ENCODE data around the gene NOX4. TPM values are rescaled to one million over a fixed set of nuclear protein-coding genes. Genes with fewer than 3 reads are reported as not detected.
A peak's percentile ranks its signal among the peaks of the same experiment; 100 is the strongest.
"Not testable (repeated sequence)": the region's sequence is repeated elsewhere in the genome, so short reads cannot be mapped to it uniquely, and the experiment has no call there.

Gene NOX4
- polyA plus RNA-seq, 2 of the 4 experiments (the other 2 are of a cell fraction) = 0.04 TPM; not detected in 1

- CTCF ChIA-PET; H3K9me3 ChIP-seq; H3K4me2 ChIP-seq; ATAC-seq; H3K4me1 ChIP-seq; DNase-seq (ENCODE audit: low read depth in 1 of 2, low spot score in 1 of 2); POLR2A ChIA-PET; H3K4me3 ChIP-seq; H3K27ac ChIP-seq: not testable (repeated sequence)
- 3% methylated on average over 2 of the region's 2 CpGs for WGBS (ENCODE audit: missing lambda C conversion rate)
- FAIRE-seq = peak; percentile 46
These were observed 153.1 kb downstream of the NOX4 start for GRCh38 chr11:89338073-89338472.

DNA sequence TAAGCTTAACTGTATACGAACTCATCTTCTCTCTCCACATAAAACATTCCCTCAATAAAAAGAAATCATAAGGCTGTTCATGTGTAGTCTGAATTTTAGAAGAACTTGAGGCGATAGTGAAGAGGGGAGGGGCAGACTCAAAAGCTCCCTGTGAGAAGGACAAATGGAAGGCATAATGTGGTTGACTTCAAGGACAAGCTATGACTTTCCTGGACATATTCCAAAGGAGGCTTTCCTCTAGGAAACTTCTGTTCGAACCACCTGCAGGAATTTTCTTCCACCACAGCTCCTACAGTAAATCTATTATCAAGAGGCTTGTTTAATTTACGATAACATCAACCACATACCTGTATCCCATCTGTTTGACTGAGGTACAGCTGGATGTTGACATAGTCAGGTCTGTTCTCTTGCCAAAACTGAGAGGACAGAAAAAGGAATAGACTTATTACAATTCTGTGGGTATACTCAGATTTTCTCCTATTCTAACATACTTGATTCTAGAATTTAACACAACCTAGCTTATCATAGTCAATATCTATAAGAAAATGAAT lies 154.0 kb downstream of the NOX4 start:
- CTCF ChIA-PET; POLR2A ChIA-PET; FAIRE-seq; H3K4me2 ChIP-seq; H3K4me3 ChIP-seq; H3K9me3 ChIP-seq; H3K27ac ChIP-seq; ATAC-seq; DNase-seq (ENCODE audit: low read depth in 1 of 2, low spot score in 1 of 2); H3K4me1 ChIP-seq: not testable (repeated sequence)
- 11% methylated on average over 4 of the region's 4 CpGs for WGBS (ENCODE audit: missing lambda C conversion rate)

- H3K4me2 ChIP-seq, H3K9me3 ChIP-seq, ATAC-seq, H3K4me3 ChIP-seq, H3K4me1 ChIP-seq, H3K27ac ChIP-seq, POLR2A ChIA-PET, CTCF ChIA-PET: not testable (repeated sequence)
- 0% methylated on average over 1 of the region's 1 CpG for WGBS (ENCODE audit: missing lambda C conversion rate)
- FAIRE-seq = peak; percentile 54
- DNase-seq (ENCODE audit: low read depth in 1 of 2, low spot score in 1 of 2) = peak in 1 of 2 experiments; percentile 6
These were observed 157.5 kb downstream of the NOX4 start for GRCh38 chr11:89333704-89334103.

DNA sequence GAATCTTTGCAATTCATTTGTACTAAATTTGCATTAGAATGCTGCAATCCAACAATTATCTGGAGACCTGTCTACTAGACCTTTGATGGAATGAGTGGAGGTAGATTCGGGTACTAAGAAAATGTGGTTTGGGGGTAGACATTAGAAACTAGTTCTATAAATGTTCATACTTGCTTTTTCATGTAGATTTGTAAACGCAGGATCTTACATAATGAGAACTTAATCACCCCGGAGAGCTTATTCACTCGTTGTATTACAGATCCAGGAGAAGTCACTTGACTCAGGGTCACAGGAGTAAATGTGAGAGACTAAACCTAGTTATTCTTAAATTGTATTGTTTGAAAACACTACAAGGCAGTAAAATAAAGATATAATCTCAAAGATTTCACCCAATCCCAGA lies 159.2 kb downstream of the NOX4 start:
- DNase-seq (ENCODE audit: low read depth in 1 of 2, low spot score in 1 of 2); H3K27ac ChIP-seq; H3K9me3 ChIP-seq; CTCF ChIA-PET; ATAC-seq; POLR2A ChIA-PET; H3K4me2 ChIP-seq; H3K4me1 ChIP-seq; H3K4me3 ChIP-seq: not testable (repeated sequence)
- 23% methylated on average over 4 of the region's 4 CpGs for WGBS (ENCODE audit: missing lambda C conversion rate)
- peak; percentile 67 for FAIRE-seq

GRCh38 chr11:89327885-89328284 lies 163.3 kb downstream of the NOX4 start:
- no peak overlapping the region for H3K4me2 ChIP-seq
- no peak overlapping the region for H3K27ac ChIP-seq
- DNase-seq (ENCODE audit: low read depth in 1 of 2, low spot score in 1 of 2) (no peak), ATAC-seq (no peak), FAIRE-seq (no peak)
- no peaks in the 10 kb centered on the region for H3K4me1 ChIP-seq
- TF ChIP-seq HOXB5 (CRISPR knock-in tag; IDR thresholded peaks at IDR 0.05) (no peak), E2F6 (IDR thresholded peaks at IDR 0.05; ENCODE audit: borderline replicate concordance, low read depth) (no peak), PHF8 (IDR thresholded peaks at IDR 0.05; ENCODE audit: borderline replicate concordance, low read depth) (no peak), RNF2 (IDR thresholded peaks at IDR 0.05; ENCODE audit: borderline replicate concordance, low read depth) (no peak), BHLHE40 (IDR thresholded peaks at IDR 0.05; ENCODE audit: low read depth, low read length) (no peak), POLR2A (IDR thresholded peaks at IDR 0.05; ENCODE audit: low read length) (no peak), HEYL (CRISPR knock-in tag; IDR thresholded peaks at IDR 0.05) (no peak)
- POLR2A ChIA-PET = no interaction called here
- 8% methylated on average over 5 of the region's 5 CpGs for WGBS (ENCODE audit: missing lambda C conversion rate)
- CTCF ChIA-PET = no interaction called here
- H3K4me3 ChIP-seq = no peak overlapping the region
- no peaks in the 10 kb centered on the region for H3K9me3 ChIP-seq

DNA sequence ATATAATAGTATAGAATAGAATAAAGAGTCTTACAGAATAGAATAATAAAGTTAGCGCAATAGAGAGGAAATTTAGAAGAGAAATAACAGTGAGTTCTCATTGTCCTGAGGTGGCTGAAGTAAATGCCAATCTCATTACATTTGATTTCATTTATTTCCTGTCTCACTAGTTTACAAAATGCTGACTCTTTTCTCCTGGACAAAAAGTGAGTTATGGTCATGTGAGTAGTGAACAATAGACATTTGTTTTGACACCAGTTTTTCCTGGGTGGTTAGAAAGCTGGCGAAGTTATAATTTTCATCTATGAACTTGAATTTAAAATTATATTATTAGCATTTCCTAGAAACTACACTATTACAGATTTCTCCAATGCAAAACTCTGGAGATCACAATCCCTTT lies 169.8 kb downstream of the NOX4 start:
- ChIA-PET CTCF (no interaction called here), POLR2A (no interaction called here)
- FAIRE-seq (no peak), ATAC-seq (no peak), DNase-seq (ENCODE audit: low read depth in 1 of 2, low spot score in 1 of 2) (no peak)
- H3K4me3 ChIP-seq = no peak overlapping the region
- WGBS (ENCODE audit: missing lambda C conversion rate) = 29% methylated on average over 2 of the region's 2 CpGs
- no peak for TF ChIP-seq EHMT2 (IDR thresholded peaks at IDR 0.05; ENCODE audit: low read depth)
- no peak for TF ChIP-seq HOXA7 (CRISPR knock-in tag; IDR thresholded peaks at IDR 0.05)
- no peak for TF ChIP-seq MYC (IDR thresholded peaks at IDR 0.05; ENCODE audit: borderline replicate concordance, low read length)
- TF ChIP-seq, protein P1, sequence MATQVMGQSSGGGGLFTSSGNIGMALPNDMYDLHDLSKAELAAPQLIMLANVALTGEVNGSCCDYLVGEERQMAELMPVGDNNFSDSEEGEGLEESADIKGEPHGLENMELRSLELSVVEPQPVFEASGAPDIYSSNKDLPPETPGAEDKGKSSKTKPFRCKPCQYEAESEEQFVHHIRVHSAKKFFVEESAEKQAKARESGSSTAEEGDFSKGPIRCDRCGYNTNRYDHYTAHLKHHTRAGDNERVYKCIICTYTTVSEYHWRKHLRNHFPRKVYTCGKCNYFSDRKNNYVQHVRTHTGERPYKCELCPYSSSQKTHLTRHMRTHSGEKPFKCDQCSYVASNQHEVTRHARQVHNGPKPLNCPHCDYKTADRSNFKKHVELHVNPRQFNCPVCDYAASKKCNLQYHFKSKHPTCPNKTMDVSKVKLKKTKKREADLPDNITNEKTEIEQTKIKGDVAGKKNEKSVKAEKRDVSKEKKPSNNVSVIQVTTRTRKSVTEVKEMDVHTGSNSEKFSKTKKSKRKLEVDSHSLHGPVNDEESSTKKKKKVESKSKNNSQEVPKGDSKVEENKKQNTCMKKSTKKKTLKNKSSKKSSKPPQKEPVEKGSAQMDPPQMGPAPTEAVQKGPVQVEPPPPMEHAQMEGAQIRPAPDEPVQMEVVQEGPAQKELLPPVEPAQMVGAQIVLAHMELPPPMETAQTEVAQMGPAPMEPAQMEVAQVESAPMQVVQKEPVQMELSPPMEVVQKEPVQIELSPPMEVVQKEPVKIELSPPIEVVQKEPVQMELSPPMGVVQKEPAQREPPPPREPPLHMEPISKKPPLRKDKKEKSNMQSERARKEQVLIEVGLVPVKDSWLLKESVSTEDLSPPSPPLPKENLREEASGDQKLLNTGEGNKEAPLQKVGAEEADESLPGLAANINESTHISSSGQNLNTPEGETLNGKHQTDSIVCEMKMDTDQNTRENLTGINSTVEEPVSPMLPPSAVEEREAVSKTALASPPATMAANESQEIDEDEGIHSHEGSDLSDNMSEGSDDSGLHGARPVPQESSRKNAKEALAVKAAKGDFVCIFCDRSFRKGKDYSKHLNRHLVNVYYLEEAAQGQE (IDR thresholded peaks at IDR 0.05) = no peak
- no peak for TF ChIP-seq ZNF302 (CRISPR knock-in tag; IDR thresholded peaks at IDR 0.05)
- no peak for TF ChIP-seq RFX5 (IDR thresholded peaks at IDR 0.05)
- no peak for TF ChIP-seq HEYL (CRISPR knock-in tag; IDR thresholded peaks at IDR 0.05)
- TF ChIP-seq HMGXB4 (CRISPR knock-in tag; IDR thresholded peaks at IDR 0.05; ENCODE audit: borderline replicate concordance) = no peak
- TF ChIP-seq NR3C1 (IDR thresholded peaks at IDR 0.05) = no peak
- no peak for TF ChIP-seq FOSB (CRISPR knock-in tag; IDR thresholded peaks at IDR 0.05)
- no peak for TF ChIP-seq POLR2A (IDR thresholded peaks at IDR 0.05; ENCODE audit: low read length)
- no peak for TF ChIP-seq CBX8 (IDR thresholded peaks at IDR 0.05)
- H3K9me3 ChIP-seq = no peaks in the 10 kb centered on the region
- H3K27ac ChIP-seq = no peak overlapping the region
- H3K4me1 ChIP-seq = no peaks in the 10 kb centered on the region
- H3K4me2 ChIP-seq = no peak overlapping the region

Measured in A549 (cell line).